PC-9 (cell line): ENCODE data around the gene REC114. TPM values are rescaled to one million over a fixed set of nuclear protein-coding genes. Genes with fewer than 3 reads are reported as not detected.

Experiments used
- BruUV-seq: library from RNA; stranded (reverse); fragments of 400-500 nt; replicated peaks from 2 replicates; lab custom pipeline; 2021; lab: Mats Ljungman, UMichigan
- CTCF ChIA-PET: fragments of 300-600 bp; sonication (Branson Sonifier 250); formaldehyde crosslinking; loops from one replicate; lab custom pipeline; 2022; ENCODE audit warnings: antibody characterized with exemption; lab: Charles Lee
- POLR2A ChIA-PET: fragments of 300-600 bp; sonication (Branson Sonifier 250); formaldehyde crosslinking; loops from one replicate; lab custom pipeline; 2022; ENCODE audit warnings: antibody characterized with exemption; ENCODE audit not compliant: unreplicated experiment; lab: Charles Lee
- DNase-seq, 2 experiments: peaks; one replicate each; pipeline versions ENCODE4 v3.0.0 to v3.0.0-alpha.2; 2015 to 2022; ENCODE audit warnings: mixed read lengths in 1 of 2
- H2AFZ ChIP-seq: fragments of 200-600 bp; sonication (generic); 2 replicates; pipeline ENCODE4 v1.8.1; 2017; ENCODE audit warnings: antibody characterized with exemption
- H3F3A ChIP-seq: fragments of 200-600 bp; sonication (generic); 2 replicates; pipeline ENCODE4 v1.8.1; 2017; ENCODE audit warnings: antibody characterized with exemption, mild to moderate bottlenecking, low read depth; ENCODE audit not compliant: insufficient read depth
- H3K27ac ChIP-seq: fragments of 200-600 bp; sonication (generic); 2 replicates; pipeline ENCODE4 v1.6.1; 2016; ENCODE audit warnings: mixed run types
- H3K27me3 ChIP-seq: fragments of 200-600 bp; sonication (generic); 2 replicates; pipeline ENCODE4 v1.6.1; 2016; ENCODE audit warnings: low read depth, mixed run types; ENCODE audit not compliant: insufficient read depth
- H3K36me3 ChIP-seq: fragments of 200-600 bp; sonication (generic); 2 replicates; pipeline ENCODE4 v1.6.1; 2016; ENCODE audit warnings: low read depth, mixed run types
- H3K4me1 ChIP-seq: fragments of 200-600 bp; sonication (generic); replicated peaks from 2 replicates; pipeline ENCODE4 v1.6.1; 2016; ENCODE audit warnings: mixed run types; ENCODE audit not compliant: insufficient read depth
- H3K4me2 ChIP-seq: fragments of 200-600 bp; sonication (generic); 2 replicates; pipeline ENCODE4 v1.6.1; 2017; ENCODE audit warnings: mixed run types
- H3K4me3 ChIP-seq: fragments of 200-600 bp; sonication (generic); 2 replicates; pipeline ENCODE4 v1.6.1; 2016; ENCODE audit warnings: mixed run types
- H3K79me2 ChIP-seq: fragments of 200-600 bp; sonication (generic); 2 replicates; pipeline ENCODE4 v1.6.1; 2017; ENCODE audit warnings: low read depth, mixed run types
- H3K9me2 ChIP-seq: fragments of 200-600 bp; sonication (generic); 2 replicates; pipeline ENCODE4 v1.8.1; 2017; ENCODE audit warnings: mild to moderate bottlenecking; ENCODE audit not compliant: insufficient read depth
- H3K9me3 ChIP-seq: fragments of 200-600 bp; sonication (generic); 2 replicates; pipeline ENCODE4 v1.8.1; 2016; ENCODE audit warnings: low read depth; ENCODE audit not compliant: insufficient read depth
- H4K20me1 ChIP-seq: fragments of 200-600 bp; sonication (generic); 2 replicates; pipeline ENCODE4 v1.8.1; 2017; ENCODE audit not compliant: insufficient read depth
- CTCF ChIP-seq: fragments of 200-600 bp; sonication (generic); conservative IDR thresholded peaks from 2 replicates; pipeline ENCODE4 v1.6.1; 2017; ENCODE audit warnings: mixed run types, antibody characterized with exemption, mild to moderate bottlenecking, moderate library complexity
- EZH2 ChIP-seq: fragments of 200-600 bp; sonication (generic); IDR thresholded peaks from 2 replicates; pipeline ENCODE4 v1.8.0; 2017; ENCODE audit warnings: antibody characterized with exemption, low read depth
- intact Hi-C: fragments of 100-400 bp; cut with micrococcal nuclease; formaldehyde crosslinking; loops from one replicate; pipeline ENCODE4 v1.10.0; 2022; ENCODE audit not compliant: unreplicated experiment
- total RNA-seq: library from RNA; stranded (reverse); gene quantifications from 2 replicates; pipeline ENCODE4 v1.2.3, GENCODE V29; 2021

Gene REC114
- total RNA-seq, 1 experiment from 2014 or later = not detected

DNA sequence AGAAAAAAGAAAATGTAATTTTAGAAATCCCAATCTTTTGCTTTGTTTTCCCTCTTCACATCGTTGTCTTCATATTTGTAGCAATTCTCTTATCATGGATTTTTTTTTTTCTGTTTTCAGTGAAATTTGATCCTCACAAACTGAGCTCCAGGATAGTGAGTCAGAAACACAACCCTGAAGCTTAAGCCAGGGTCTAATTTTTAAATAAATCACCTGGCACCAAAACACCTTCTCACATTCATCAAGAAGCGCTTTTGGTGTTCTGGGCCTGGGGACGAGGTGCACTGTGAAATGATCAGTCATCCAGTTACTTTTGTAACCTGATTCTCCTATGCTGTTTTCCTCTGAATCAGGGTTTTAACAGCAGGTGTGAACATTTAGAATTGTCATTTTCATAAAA lies 87.7 kb downstream of the REC114 start:
- Histone ChIP-seq H4K20me1 (no peaks in the 10 kb centered on the region), H3F3A (peaks cover 9% of the 10 kb centered on the region), H3K27me3 (no peaks in the 10 kb centered on the region), H3K27ac (peak overlapping the region; percentile 30; the same call in 1 of the 2 replicates), H3K79me2 (no peaks in the 10 kb centered on the region), H3K4me2 (peak overlapping the region; percentile 52), H3K9me2 (no peaks in the 10 kb centered on the region), H3K9me3 (no peaks in the 10 kb centered on the region), H3K36me3 (no peaks in the 10 kb centered on the region), H2AFZ (no peak overlapping the region), H3K4me3 (no peak overlapping the region), H3K4me1 (peaks cover 18% of the 10 kb centered on the region)
- peak; percentile 8 to 72 for DNase-seq
- TF ChIP-seq EZH2 (no peak), CTCF (no peak)
- intact Hi-C loops = no loop called here
- POLR2A ChIA-PET = interaction anchor here (0.6 kb wide), 1 partner anchor 274 kb away, joined by 3 read pairs; no protein-coding TSS in a partner anchor
- BruUV-seq = no TSS peak
- CTCF ChIA-PET = interaction anchor here (0.6 kb wide), 2 partner anchors 146 to 218 kb away, joined by 3 to 5 read pairs; no protein-coding TSS in a partner anchor

DNA sequence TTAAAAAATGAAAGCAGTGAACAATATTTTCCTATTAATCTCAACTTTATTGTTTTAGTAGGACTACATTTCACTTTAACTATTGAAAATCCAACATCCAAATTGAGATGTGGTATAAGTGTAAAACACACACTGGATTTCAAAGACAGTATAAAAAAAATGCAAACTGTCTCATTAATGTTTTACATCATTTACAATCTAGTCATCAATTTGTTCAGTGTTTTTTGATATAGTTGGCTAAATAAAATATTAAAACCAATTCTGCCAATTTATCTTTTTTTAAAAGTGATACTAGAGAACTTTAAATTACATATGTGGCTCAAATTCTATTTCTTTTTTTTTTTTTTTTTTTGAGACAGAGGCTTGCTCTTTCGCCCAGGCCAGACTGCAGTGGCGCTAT lies 95.2 kb downstream of the REC114 start:
- H3K9me3 ChIP-seq = no peaks in the 10 kb centered on the region
- intact Hi-C loops = no loop called here
- peaks cover 11% of the 10 kb centered on the region for H3F3A ChIP-seq
- H3K27me3 ChIP-seq = no peaks in the 10 kb centered on the region
- TF ChIP-seq EZH2 (no peak), CTCF (no peak)
- DNase-seq = no peak
- H3K4me3 ChIP-seq = no peak overlapping the region
- no peak overlapping the region for H2AFZ ChIP-seq
- POLR2A ChIA-PET = no interaction called here
- H4K20me1 ChIP-seq = no peaks in the 10 kb centered on the region
- CTCF ChIA-PET = no interaction called here
- no peaks in the 10 kb centered on the region for H3K9me2 ChIP-seq
- no peak overlapping the region for H3K27ac ChIP-seq
- no TSS peak for BruUV-seq
- H3K36me3 ChIP-seq = no peaks in the 10 kb centered on the region
- H3K4me2 ChIP-seq = no peak overlapping the region
- no peaks in the 10 kb centered on the region for H3K79me2 ChIP-seq
- H3K4me1 ChIP-seq = peaks cover 27% of the 10 kb centered on the region

- peak overlapping the region; percentile 12; the same call in 1 of the 2 replicates for H3K27ac ChIP-seq
- ChIA-PET POLR2A (no interaction called here), CTCF (interaction anchor here (0.6 kb wide), 3 partner anchors 22 to 784 kb away, joined by 3 to 6 read pairs (median 3); no protein-coding TSS in a partner anchor)
- no TSS peak for BruUV-seq
- no peak overlapping the region for H2AFZ ChIP-seq
- peak overlapping the region; percentile 42 for H3K4me2 ChIP-seq
- no peaks in the 10 kb centered on the region for H3K9me3 ChIP-seq
- no peaks in the 10 kb centered on the region for H3K79me2 ChIP-seq
- no peaks in the 10 kb centered on the region for H4K20me1 ChIP-seq
- no peaks in the 10 kb centered on the region for H3K27me3 ChIP-seq
- no peak for TF ChIP-seq CTCF
- TF ChIP-seq EZH2 = no peak
- peaks cover 11% of the 10 kb centered on the region for H3F3A ChIP-seq
- no peak overlapping the region for H3K4me3 ChIP-seq
- peaks cover 27% of the 10 kb centered on the region for H3K4me1 ChIP-seq
- no peaks in the 10 kb centered on the region for H3K36me3 ChIP-seq
- intact Hi-C loops = no loop called here
- no peaks in the 10 kb centered on the region for H3K9me2 ChIP-seq
- DNase-seq = no peak
Measured at GRCh38 chr15:73538563-73539211, 95.7 kb downstream of the REC114 start.
